BJ (cell line): ENCODE results near the gene KATNAL1. TPM values are rescaled to one million over a fixed set of nuclear protein-coding genes. Genes with fewer than 3 reads are reported as not detected.

ENCODE experiments used
- CTCF ChIA-PET: fragments of 350-600 bp; formaldehyde crosslinking; extraction: SDS; loops from one replicate; lab custom pipeline; 2021; ENCODE audit warnings: antibody characterized with exemption, inconsistent platforms; lab: Yijun Ruan, JAX
- POLR2A ChIA-PET: fragments of 300-600 bp; sonication (Branson Sonifier 250); formaldehyde crosslinking; extraction: SDS; loops from one replicate; lab custom pipeline; 2021; ENCODE audit warnings: antibody characterized with exemption; lab: Charles Lee
- DNase-seq: peaks from one replicate; pipeline ENCODE4 v3.0.0-alpha.2; 2011; ENCODE audit warnings: low read depth
- H3K27me3 ChIP-seq: 2 replicates; pipeline ENCODE4 v1.6.0; 2011; ENCODE audit warnings: low read length; ENCODE audit not compliant: control insufficient read depth, insufficient read depth
- H3K36me3 ChIP-seq: 2 replicates; pipeline ENCODE4 v1.5.1; 2011; ENCODE audit warnings: low read length; ENCODE audit not compliant: control insufficient read depth, insufficient read depth
- H3K4me3 ChIP-seq: 2 replicates; pipeline ENCODE4 v1.5.1; 2011; ENCODE audit warnings: low read depth, mild to moderate bottlenecking, control low read depth, low read length
- polyA minus RNA-seq: library from RNA; depleted of rRNA, polyadenylated mRNA; stranded (reverse); fragments of >200 nt; gene quantifications from 2 replicates; pipeline ENCODE4 v1.2.3, GENCODE V29; 2011; rRNA and poly(A)+ RNA removed
- polyA plus RNA-seq: library from polyadenylated mRNA; depleted of rRNA; stranded (reverse); fragments of >200 nt; gene quantifications from 2 replicates; pipeline ENCODE4 v1.2.3, GENCODE V29; 2011; rRNA removed
- TF ChIP-seq, protein P1 (sequence below): IDR thresholded peaks from 2 replicates; pipeline ENCODE4 v1.5.1; 2011; ENCODE audit warnings: low read depth, mild to moderate bottlenecking, control low read depth, inconsistent platforms, low read length, moderate library complexity; ENCODE audit not compliant: insufficient read depth

The KATNAL1 gene
- polyA plus RNA-seq (9.1 and 17.0 TPM in 2 replicates), polyA minus RNA-seq (12.5 and 14.5 TPM in 2 replicates)

DNA sequence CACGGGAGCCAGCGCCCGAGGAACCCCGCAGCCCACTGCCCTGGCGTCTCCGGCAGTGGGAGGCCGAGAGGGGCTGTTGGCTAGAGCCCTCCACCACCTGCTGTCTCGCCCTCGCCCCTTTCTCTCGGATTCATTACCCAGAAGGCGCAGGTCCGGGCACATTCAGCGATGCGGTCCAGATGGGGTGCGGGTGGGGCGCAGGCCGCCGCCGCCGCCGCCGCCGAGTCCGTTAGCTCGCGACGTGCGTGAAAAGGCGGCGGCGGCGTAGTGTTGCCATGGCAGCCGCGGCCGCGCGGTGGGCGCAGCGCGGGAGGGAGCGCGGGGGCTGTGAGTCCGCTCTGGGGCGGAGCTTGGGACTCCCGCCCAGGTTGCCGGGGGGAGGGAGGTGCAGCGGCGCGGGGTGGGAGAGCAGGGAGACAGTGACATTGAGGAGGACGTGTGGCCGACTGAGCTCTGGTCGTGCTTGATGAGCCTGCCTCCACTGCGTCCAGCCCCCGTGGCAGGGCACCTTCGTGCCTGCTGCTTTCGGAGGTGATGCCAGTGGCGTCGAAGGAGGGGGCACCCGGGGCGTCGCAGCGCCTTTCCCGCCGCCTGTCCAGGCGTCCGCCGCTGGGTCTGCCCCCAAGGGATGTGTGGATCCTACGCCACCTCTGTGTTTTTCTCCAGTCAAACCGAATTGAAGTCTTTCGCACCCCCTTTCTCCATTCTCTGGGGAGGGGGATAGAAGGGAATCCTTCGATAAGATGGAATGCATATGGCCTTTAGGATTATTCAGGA lies at the start of gene KATNAL1:
Gene KATNAL1 (minus strand): TSS at position 358 of the 777 bp plus-strand sequence. CDS start 23,774 bp downstream, outside the sequence.
- no peak for DNase-seq
- TF ChIP-seq, protein P1, sequence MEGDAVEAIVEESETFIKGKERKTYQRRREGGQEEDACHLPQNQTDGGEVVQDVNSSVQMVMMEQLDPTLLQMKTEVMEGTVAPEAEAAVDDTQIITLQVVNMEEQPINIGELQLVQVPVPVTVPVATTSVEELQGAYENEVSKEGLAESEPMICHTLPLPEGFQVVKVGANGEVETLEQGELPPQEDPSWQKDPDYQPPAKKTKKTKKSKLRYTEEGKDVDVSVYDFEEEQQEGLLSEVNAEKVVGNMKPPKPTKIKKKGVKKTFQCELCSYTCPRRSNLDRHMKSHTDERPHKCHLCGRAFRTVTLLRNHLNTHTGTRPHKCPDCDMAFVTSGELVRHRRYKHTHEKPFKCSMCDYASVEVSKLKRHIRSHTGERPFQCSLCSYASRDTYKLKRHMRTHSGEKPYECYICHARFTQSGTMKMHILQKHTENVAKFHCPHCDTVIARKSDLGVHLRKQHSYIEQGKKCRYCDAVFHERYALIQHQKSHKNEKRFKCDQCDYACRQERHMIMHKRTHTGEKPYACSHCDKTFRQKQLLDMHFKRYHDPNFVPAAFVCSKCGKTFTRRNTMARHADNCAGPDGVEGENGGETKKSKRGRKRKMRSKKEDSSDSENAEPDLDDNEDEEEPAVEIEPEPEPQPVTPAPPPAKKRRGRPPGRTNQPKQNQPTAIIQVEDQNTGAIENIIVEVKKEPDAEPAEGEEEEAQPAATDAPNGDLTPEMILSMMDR = no peak
- POLR2A ChIA-PET = interaction anchor here (0.6 to 0.8 kb wide), 2 partner anchors 340 to 457 kb away, joined by 3 read pairs; partner anchors contain the start of gene UBL3
- CTCF ChIA-PET = interaction anchor here (0.6 to 2.4 kb wide), 8 partner anchors 10 to 600 kb away, joined by 3 to 11 read pairs (median 3); no protein-coding TSS in a partner anchor
- Histone ChIP-seq H3K27me3 (no peaks in the 10 kb centered on the region), H3K36me3 (no peaks in the 10 kb centered on the region), H3K4me3 (peak within 1 kb of the TSS; percentile 75)

DNA sequence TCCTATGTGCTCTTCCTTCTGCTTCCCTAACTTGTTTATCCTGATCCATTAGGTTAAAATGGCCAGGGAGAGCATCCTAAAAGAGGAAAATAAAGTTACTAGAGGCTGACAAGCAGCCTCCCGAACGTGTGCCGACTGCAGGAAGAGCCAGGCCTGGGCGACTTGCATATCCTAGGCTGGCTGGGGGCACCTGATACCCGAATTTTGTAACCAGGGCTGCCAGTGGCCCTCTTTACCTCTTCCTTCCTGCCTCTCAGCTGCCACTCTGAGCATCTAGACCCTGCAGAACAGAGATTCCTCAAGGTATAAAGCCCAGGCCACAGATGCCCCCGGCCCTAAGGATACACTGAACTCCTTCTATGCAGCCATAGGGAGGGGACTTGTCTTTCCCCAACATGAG lies 48.5 kb upstream of the KATNAL1 start:
- TF ChIP-seq, protein P1 = no peak
- DNase-seq = no peak
- no peaks in the 10 kb centered on the region for H3K27me3 ChIP-seq
- no peaks in the 10 kb centered on the region for H3K36me3 ChIP-seq
- POLR2A ChIA-PET = no interaction called here
- H3K4me3 ChIP-seq = no peak overlapping the region
- CTCF ChIA-PET = interaction anchor here (0.6 to 2.4 kb wide), 2 partner anchors 12 to 325 kb away, joined by 4 to 13 read pairs; no protein-coding TSS in a partner anchor

DNA sequence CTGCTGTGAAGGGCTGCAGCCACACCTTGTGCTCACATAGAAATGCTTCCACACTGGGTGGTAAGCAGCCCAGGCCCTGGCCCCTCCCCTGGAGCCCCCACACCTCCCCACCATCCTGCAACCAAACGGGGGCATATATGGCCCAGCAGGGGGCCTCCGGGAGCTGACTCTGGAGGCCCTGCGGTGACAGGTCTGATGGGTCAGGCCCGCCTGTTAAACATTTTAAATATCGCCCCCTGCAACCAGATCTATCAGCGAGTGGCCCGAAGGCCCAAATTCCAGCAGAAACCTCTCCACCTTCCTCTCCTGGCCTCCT lies 48.0 kb upstream of the KATNAL1 start:
- TF ChIP-seq, protein P1 = peak; percentile 19; the same call in 1 of the 2 replicates
- CTCF ChIA-PET = interaction anchor here (2.4 kb wide), 1 partner anchor 11 kb away, joined by 13 read pairs; no protein-coding TSS in a partner anchor
- DNase-seq = no peak
- POLR2A ChIA-PET = no interaction called here
- no peaks in the 10 kb centered on the region for H3K27me3 ChIP-seq
- H3K36me3 ChIP-seq = no peaks in the 10 kb centered on the region
- H3K4me3 ChIP-seq = no peak overlapping the region

DNA sequence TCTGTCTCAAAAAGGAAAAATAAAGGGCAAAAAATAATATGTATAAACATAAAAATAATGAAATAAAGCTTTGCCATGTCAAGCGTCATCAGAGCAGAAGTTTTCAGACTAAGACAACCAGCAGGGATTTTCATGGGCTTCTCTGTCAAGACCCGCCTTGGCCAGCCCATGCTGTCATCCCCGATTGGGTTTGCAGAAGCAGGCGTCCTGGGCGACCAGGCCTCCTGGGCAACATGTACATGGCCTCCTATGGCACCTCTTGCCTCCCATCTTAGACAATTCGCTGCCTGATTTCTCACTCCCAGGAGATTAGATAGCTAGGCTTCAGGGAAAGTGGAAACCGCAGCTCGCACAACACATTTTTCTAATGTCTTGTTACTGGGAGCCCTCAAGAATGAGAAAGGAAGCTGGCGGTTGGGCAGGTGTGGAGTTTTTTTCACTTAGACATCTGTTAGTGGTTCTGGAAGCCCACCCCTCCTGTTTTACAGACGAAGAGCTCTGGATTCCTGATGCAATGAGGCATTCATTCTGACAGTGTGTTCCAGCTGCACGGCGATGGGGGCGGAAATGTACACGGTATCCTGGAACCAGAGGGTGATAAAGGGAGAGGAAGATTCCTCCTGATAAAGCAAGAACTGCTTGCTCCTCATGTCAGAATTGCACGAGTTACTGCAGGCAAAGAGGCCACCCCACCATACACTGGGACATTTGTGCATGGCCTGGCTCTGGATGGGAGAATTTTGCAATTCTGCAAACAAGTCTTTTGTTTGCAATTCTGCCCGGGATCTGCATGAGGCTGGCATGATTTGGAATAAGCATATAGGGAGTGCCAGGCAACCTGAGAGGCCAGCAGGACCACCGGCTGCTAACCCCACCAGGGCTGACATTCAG lies 47.4 kb upstream of the KATNAL1 start:
- TF ChIP-seq, protein P1 = no peak
- no peak for DNase-seq
- POLR2A ChIA-PET = no interaction called here
- Histone ChIP-seq H3K27me3 (no peaks in the 10 kb centered on the region), H3K4me3 (no peak overlapping the region), H3K36me3 (no peaks in the 10 kb centered on the region)
- CTCF ChIA-PET = interaction anchor here (2.4 kb wide), 1 partner anchor 10 kb away, joined by 13 read pairs; no protein-coding TSS in a partner anchor
